HG03378 (cell line): ENCODE results near the gene LRP2.
"Not testable (repeated sequence)": the region's sequence is repeated elsewhere in the genome, so short reads cannot be mapped to it uniquely, and the experiment has no call there.

Experiments
- ATAC-seq: cut with Tn5 transposase; IDR thresholded peaks from one replicate; pipeline ENCODE4 v1.9.1; 2021; ENCODE audit warnings: mild to moderate bottlenecking, moderate library complexity; ENCODE audit not compliant: unreplicated experiment

LRP2 gene

DNA sequence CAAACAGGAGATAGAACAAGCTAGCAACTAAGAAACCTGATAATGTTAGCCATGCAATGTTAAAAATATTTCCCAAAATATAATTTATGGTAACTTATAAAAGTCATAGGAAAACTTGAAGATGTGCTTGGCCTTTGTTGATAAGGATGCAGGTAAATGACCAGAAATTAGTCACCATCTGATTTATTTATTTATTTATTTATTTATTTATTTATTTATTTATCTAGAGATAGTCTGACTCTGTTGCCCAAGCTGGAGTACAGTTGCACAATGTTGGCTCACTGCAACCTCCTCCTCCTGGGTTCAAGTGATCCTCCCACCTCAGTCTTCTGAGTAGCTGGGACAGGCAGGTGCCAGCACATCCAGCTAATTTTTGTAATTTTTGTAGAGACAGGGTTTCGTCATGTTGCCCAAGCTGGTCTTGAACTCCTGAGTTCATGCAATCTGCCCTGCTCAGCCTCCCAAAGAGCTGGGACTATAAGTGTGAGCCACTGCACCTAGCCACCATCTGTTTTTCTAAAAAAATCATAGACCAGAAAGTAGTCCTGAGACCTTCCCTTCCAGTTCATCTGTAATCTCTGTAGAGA is 183.4 kb downstream of the LRP2 start:
- no peak for ATAC-seq

DNA sequence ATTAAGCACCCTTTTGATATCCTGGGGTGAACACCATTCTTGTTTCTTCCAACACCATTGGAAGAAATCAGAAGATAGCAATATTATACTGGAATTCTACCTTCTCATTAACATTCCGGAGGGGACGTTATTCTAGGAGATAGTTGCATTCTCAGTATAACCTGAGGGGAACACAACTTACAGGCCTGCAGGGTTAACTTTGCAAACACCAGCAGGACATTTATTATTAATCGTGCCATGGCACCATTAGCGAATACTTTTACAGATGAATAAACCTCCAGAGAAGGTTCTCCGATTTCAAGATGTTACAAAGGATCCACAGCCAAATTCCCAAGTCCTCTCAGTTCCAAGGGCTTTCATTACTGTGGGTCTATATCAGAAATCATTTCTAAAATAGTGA is 184.0 kb downstream of the LRP2 start:
- ATAC-seq, result no peak

DNA sequence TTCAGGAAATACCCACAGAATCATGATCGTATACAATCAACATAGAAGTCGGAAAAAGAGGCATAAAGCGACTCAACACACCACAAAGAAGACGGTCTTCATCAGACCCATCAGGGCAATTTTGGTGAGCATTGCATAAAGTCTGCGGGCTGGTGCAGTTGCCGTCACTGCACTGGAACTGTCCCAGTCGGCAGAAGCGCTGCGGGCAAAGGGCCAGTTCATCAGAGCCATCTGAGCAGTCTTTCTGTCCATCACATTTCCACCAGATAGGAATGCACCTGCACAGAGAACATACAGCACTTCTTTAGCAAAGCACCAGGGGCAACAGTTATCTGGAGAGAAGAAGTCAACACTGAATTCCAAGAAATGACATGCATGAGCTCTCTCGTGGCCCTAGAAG is 187.2 kb downstream of the LRP2 start:
- no peak for ATAC-seq

DNA sequence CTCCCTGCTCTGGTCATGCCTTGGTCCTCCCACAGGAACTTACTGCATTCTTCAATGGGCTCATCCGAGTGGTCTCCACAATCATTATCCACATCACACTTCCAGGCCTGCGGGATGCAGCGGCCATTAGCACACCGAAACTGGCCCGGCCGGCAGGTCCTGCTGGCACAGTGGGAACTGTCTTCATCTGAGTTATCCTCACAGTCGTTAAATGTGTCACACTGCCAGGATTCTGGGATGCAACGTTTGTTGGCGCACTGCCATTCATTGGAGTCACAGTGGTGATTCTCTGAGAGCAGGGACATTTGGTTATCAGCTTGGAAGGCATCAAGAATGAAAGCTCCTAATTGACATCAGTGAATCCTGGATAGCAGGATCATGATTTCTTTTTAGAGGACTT is 188.5 kb downstream of the LRP2 start:
- ATAC-seq, result no peak

DNA sequence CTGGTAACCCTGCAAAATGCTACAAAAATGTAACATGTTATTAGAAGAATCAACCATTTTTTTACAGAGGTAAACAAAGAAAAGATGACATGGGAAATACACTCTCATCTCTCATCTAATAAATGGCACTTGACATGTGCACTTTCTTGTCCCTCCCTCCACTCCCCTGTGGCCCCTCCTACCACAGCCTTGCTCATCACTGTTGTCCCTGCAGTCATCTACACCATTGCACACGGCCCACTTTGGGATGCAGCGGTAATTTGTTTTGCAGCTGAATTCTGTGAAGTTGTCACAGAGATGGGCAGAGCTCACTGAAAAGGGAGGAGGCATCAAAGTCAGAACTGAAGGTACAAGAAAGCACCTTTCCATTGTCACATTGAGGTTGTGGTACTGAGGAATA is 189.4 kb downstream of the LRP2 start:
- ATAC-seq, result no peak

DNA sequence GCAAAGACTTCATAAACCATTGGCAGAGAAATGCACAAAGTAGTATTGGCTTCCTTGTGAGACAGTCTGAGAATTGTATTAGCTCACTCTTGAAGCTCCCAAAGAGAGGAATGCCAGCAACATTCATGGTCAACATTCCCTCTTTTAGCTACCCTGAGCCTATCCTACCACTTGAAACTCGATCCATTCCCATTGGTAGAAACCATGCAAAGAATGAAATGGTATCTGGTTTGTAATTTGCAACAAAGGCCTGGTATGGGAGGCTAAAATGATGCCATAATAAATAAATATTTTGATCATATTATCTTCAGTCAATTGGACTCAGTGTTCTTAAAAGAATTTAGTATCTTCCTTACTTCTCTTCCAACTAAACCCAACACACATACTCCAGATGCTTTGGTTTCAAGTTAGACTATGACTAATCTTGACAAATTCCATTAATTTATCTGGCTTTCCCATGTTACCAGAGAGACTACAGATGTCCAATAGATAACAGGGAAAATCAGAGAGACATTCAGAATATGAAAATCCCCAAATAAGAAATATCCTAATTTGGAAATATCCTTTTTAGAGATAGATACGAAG is 190.1 kb downstream of the LRP2 start:
- ATAC-seq, result no peak

DNA sequence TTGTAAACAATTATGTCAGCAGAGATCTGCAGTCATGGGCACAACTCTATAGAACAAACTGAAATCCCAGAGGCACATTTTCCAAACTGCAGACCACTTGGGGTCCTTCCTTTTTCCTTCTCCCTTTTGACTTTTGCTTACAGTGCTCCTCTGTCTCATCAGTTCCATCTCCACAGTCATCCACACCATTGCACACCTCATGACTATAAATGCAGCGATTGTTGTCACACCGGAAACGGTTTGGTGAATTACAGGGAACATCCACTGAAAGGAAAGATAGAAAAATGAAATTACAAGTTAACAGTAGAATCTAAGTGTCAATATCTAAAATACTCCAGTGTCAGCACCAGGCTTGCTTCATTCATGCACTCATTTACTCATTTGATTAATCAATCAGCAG is 196.5 kb downstream of the LRP2 start:
- ATAC-seq, result no peak

DNA sequence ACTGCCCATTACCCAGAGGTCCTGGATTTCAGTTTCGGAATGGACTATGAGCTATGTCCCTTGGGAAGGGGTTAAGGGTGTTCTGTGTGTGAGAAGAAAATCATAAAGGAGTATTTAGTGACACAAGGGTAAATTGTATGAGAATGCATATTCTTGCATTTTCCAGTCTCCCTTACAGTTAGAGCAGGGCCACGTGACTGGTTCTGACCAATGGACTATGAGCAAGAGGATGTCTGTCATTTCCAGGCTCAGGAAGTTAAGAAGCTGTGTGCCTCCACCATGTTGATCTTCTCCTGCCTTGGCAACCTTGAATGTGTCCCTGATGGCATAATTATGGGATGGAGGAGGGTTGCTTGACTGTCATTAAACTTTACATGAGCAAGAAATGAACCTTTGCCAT is 198.0 kb downstream of the LRP2 start:
- ATAC-seq, result no peak

DNA sequence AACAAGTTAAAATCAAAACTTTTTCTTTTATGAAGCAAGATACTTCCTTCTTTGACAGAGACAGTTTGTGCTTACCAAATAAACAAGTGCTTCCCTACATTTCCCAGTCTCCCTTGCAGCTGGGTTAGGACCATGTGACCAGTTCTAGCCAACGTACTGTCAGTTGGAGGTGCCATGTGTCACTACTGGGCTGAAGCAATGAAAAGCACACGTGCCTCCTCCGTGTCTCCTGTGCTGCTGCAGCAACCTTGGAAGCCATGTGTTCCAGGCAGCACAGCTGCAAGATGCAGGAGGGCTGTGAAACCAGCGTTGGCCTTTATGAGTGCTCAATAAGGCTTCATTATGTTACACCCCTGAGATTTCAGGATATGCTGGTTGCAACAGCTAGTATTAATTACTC is 199.7 kb downstream of the LRP2 start:
- ATAC-seq, result no peak

DNA sequence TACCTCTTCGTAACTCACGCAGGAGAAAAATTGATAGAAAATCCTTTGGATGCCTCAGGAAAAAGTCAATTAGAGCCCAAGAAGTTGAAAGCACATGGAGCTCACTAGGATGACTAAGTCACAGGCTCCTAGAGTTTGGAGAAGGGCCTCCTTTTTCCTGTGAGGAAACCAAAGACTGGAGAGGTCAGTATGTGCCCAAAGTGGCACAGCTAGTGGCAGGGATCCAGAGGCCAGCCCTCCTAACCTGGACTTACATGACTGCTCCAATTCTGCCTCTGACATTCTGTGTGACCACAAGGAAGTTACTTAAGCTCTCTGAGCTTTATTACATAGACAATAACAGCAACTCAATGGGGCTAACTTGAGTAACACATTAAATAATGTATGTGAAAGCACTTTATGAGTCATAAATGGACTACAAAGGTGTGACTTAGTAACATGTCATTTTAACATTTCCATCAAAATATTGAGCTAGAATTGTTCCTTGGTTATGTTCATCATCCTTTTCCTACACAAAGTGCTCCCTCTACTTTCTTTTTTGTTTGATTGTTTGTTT is 201.3 kb downstream of the LRP2 start:
- no peak for ATAC-seq

DNA sequence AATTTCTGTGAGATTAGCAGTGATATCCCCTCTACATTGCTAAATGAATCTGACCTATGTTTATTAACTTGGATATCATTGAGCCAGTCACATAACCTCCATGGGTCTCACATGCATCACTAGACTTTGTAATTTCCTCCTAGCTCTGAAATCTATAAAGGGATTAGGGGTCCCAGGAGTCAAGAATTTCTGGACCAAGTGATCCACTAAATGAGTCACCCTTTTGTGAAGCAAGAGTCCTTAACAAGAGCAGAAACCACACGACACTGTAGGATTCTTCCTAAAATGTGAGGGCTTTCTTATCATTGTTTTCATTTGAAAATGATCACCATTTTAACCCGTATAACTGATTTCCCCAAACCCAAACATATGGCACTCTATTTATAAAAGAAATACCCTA is 202.6 kb downstream of the LRP2 start:
- no peak for ATAC-seq

DNA sequence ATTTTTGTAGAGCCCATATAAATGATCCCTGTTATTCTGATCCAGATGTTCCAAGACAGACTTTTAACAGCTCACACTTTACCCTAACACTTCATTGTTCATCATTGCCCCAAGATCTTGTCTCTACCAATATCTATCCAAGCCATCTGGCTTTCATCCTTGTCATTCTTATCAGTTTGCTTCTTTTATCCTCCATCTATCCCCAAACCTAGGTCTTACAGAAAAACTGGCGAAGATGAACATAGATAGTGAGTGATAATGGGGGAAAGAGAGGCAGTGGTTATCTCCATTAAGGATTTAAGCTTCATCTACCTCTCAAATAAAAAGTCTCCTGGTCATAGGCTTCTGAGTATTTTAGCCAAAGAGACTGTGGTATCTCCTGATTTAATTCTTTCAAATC is 203.5 kb downstream of the LRP2 start:
- no peak for ATAC-seq

DNA sequence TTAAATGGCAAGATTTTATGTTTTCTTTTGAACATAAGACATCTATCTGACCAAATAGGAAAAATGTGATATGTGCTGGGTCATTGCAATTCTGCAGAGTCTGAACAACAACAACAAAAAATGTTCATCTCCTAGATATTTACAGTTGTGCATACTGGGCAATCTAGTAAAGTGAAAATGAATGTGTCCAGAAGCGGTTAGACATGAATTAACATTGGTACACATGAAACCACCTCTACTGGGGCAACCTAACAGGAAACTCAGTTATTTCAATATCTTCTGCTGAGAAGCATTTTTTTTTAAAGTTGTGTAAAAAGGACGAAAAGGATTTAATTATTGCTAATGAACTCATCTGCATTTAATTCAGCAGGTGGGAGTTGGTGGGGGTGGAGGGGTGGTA is 216.1 kb downstream of the LRP2 start:
- ATAC-seq, result no peak

DNA sequence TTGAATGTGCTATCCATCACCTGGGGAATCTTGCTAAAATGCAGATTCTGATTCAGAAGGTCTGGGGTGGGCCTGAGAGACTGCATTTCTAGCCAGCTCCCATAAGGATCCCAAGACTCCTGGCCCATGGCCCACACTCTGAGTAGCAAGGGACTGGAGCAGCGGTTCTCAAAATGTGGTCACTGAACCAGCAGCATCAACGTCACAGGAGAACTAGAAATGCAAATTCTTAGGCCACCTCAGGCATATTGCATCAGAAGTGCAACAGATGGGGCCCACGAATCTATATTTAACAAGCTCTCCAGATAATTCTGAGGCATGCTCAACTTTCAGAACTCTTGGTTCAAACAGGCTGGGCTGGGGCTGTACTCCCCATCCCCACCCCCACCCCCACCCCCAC is 218.3 kb downstream of the LRP2 start:
- no peak for ATAC-seq

DNA sequence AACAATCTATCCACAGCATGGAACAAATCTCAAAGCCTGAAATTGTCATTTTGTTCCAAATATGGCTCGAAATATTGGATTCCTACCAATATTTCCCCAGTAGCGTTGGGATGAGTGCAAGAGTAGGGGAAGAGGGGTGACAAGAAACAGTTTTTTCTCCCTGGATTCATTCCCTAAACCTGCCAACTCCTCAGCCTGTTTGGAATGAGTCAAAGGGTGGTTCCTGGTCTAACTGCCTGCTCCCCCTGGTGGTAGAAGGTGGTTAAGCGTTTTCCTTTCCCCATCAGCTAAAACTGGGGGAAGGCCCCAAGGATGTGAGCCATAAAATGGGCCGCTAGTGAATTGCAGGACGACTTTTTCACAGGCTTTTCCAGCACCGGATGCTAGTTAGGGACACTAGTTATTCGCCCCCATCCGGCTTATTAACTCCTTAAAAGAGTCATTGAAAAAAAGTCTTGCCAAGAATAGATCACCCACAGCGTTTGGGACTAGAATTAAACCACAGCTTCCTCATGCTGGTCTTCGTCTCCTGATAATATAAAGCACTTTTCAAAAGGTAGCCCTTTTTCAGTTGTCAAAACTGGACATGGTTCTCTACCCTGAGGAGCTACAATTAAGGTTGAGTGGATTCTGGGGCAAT is 220.5 kb downstream of the LRP2 start:
- ATAC-seq, result peak; percentile 50

DNA sequence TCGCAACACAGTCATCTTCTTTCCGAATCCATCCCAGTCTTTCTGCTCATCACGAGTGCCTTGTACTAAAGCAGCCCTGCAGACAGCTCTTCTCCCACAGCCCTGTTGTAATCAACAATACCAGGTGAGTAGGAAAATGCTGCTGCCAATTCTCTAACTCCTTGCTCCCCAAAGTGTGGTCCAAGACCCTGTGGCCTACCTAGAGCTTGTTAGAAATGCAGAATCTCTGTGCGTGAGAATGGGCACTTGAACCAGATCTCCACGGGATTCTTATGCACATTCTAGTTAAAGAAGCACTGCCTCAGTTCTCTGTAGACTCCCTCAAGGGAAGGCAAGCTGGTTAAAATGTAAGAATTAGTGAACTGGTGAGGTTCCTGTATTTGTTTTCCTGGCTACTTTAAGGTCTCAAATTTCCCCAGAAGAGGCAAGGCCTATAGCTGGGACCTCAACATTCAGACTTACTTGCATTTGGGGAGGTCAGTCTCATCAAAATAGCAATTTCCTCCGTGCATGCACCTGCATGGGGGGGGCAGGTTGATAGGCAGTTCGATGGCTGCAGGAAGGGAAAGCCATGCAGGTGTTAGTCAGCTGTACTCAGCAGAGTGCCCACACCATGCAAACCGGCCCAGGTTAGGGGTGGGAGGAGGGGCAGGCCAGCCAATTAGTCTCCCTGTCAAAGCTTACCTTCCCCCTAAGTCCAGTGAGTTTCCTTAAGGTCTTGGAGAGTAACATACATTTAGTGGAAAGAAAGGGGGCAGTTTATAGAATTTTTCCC is 222.2 kb downstream of the LRP2 start:
- ATAC-seq, result no peak

DNA sequence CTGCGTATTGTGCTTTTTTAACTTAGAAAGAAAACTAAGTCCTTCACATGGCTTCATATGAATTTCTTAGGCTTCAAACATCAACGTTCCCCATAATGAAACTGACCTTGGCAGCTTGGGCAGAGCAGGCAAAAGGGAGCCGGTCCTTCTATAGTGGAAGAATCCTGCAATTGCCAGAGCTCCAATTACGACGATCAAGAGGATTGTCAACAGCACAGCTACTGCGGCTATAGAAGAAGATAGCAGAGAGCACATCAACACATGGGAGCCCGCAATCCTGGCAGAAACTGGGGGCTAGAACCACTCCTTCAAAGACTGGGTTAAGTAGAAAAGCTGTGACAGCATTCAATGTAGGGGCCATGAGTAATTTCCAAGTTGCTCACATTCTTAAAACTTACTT is 223.2 kb downstream of the LRP2 start:
- ATAC-seq, result no peak

DNA sequence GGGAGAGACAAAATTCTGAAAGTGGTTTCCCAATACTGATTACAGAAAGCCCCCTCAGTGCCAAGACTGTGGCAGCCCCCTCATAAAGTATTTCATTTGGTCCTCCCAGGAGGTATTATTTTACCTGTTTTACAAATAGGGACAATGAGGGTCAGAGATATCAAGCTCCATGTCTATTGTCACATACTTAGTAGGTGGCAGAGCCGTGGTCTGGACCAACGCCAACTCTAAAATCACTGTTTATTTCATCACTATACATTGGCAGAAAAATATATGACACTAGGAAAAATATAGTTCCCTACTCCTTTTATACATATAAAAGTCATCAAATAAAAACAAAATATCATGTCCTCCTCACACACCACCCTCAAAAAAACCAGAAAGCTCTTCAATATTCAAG is 224.4 kb downstream of the LRP2 start:
- ATAC-seq, result no peak

DNA sequence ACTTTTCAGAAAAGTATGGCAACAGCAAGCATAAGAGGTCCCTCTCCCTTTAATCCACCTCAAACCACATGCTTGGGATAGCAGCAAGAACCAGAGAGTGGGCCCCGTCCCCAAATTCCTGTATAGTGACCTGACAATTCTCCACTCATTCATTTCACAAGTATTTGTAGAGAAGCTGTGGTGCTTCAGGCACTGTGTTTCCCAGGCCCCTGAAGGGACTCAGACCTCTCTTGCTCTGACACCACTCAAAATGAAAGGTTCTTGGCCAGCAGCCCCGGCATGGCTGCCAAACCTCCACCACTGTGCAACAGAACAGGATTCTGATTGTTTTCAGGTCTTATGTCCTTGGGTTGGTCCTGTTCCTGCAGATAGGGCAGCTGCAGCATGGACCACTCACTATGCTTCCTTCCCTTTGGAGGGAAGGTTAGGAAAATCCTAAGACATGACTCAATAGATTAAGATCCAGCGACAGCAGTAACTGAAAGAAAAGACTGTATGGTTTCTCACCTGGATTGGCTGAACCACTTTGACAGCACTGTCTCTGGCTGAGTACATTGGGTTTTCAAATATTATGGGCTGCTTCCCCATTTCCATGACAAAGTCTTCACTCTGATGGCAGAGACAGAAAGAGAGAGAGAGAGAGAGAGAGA is 225.3 kb downstream of the LRP2 start:
- no peak for ATAC-seq

DNA sequence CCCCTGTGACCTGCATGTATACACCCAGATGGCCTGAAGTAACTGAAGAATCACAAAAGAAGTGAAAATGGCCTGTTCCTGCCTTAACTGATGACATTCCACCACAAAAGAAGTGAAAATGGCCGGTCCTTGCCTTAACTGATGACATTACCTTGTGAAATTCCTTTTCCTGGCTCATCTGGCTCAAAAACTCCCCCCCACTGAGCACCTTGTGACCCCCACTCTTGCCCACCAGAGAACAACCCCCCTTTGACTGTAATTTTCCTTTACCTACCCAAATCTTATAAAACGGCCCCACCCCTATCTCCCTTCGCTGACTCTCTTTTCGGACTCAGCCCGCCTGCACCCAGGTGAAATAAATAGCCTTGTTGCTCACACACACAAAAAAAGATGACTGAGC is 225.9 kb downstream of the LRP2 start:
- not testable (repeated sequence) for ATAC-seq

DNA sequence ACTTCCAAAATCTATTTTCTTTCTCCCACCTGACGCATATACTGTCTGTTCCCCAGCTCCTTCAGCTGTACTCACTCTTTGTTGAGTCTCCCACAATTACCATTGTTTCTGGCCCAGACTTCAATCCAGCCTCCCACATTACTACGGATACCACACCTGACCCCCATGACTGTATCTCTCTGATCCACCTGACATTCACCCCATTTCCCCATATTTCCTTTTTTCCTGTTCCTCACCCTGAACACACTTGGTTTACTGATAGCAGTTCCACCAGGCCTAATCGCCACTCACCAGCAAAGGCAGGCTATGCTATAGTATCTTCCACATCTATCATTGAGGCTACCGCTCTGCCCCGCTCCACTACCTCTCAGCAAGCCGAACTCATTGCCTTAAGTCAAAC is 228.1 kb downstream of the LRP2 start:
- ATAC-seq, result not testable (repeated sequence)
